Measurements from ENCODE around the gene FXYD3.

GRCh38 chr19:35106291-35106583 is 9.4 kb upstream of the FXYD3 start:
- TF ChIP-seq POLR2A (IDR thresholded peaks at IDR 0.05): no peak
- no peak for TF ChIP-seq CTCF (IDR thresholded peaks at IDR 0.05)
- TF ChIP-seq POLR2AphosphoS5 (IDR thresholded peaks at IDR 0.05): no peak

Data from prostate gland (tissue), 2 donors.